GM18858 (cell line): ENCODE measurements around the gene NSUN3.

Experiments
- ATAC-seq: cut with Tn5 transposase; IDR thresholded peaks from one replicate; pipeline ENCODE4 v1.9.1; 2021; ENCODE audit not compliant: unreplicated experiment

Gene NSUN3

DNA sequence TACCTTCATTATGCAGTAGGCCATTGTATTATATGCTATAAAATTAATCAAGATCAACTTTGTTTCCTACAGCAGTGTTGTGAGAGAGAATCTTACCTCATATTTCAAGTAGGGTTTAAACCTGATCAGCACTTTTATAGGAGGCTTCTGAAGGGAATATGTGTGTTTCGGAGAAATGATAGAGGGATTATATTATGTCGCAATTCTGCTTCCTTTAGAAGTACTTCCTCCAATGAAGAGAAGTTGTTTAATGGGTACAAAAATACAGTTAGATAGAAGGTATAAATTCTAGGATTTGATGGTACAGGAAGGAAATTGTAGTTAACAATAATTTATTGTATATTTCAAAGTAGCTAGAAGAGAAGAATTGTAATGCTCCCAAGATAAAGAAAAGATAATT is 54.9 kb downstream of the NSUN3 start:
- no peak for ATAC-seq

DNA sequence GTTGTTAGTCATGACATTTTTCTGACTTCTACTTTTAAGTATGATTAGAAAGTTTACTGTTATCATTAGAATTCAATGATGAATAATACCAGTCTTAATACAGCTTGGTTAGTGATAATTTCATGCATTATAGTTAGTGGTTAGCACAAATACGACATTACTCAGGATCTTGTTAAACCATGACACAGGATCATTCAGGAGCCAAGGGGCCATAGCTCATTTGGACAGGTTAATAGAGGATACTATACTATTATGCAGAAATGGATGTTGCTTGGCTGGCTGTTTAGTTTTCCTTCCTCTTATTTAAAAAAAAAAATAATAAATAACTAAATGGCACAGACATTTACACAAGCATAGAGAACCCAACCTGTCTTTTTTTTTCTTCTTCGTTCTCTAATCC is 55.5 kb downstream of the NSUN3 start:
- no peak for ATAC-seq

DNA sequence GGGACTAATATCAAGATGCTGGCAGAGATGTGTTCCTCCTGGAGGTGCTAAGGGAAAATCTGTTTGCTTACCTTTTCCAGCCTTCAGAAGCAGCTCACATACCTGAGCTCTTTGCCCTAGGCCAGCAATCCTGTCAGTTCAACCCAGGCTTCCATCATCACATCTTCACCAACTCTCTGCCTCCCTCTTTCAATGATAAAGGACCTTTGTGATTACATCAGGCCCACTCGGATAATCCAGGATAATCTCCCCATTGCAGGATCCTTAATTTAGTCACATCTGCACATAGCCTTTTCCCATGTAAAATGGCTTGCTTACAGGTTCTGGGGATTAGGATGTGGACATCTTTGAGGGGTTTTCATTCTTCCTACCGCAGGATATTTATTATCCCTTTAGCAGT is 58.3 kb downstream of the NSUN3 start:
- no peak for ATAC-seq

DNA sequence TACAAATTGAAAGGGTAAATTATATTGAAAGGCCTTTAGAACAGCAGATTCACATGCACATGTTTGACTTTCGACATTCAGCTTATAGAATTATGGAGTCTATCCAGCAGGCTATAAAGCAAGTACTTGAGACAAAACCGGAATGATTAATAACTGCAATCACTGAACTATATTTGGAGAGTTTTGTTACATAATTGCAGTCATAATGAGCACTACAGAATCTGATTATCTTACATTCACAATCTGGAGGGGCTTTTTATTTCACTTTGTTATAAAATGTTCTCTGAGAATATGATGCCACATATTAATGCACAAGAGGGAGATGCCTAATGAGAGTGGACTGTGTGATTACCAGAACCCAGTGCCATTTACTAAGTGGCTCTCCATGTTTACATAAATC is 64.3 kb downstream of the NSUN3 start:
- ATAC-seq: no peak

DNA sequence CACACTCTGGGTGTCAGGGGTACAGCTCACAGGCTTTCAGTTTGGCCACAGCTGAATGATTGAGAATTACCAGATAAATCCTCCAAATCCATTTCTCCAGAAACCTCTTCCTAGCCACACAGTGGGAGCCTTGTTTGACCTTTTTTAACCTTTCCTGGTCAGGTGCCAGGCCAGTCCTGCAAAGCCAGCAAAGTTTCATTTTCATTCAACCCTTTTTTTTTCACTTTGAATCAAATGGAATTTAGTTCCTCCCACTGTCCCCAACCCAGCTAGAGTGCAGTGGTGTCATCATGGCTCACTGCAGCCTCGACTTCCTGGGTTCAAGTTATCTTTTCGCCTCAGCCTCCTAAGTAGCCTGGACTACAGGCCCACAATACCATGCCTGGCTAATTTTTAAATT is 67.8 kb downstream of the NSUN3 start:
- ATAC-seq: peak; percentile 49

DNA sequence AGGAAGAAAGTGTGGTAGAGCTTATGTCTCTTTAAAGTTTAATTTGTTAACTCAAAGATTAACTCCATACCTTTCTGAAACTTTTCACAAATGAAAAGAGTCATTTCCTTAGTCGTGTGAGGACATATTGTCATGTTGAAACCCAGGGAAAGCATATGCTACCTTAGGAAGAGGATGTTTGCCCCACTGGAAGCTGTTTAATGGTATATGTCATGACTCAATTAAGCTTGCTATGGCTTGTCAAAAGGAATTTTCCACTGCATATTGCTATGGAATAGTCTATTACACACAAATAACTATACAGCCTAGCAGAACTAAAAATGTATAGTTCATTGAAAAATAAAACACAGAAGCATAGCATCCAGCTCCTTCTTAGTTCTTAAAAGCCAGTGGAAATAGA is 69.9 kb downstream of the NSUN3 start:
- no peak for ATAC-seq

DNA sequence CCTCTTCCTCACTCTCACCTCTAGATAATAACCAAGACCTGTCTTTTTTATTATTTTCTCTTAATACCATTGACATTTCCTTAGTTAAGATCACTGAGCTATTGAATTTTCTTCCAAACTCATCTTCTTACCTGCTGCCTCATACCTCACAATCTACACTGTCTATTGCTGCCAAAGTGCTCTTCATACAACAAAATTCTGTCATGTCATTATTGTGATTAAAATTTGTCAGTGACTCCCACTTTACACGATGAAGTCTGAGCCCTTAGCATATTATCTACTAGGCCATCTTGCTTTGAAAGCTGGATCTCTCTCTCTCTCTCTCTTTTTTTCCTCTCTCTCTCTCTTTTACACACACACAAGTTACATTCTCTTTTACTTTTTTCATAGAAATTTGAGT is 73.3 kb downstream of the NSUN3 start:
- ATAC-seq: no peak

DNA sequence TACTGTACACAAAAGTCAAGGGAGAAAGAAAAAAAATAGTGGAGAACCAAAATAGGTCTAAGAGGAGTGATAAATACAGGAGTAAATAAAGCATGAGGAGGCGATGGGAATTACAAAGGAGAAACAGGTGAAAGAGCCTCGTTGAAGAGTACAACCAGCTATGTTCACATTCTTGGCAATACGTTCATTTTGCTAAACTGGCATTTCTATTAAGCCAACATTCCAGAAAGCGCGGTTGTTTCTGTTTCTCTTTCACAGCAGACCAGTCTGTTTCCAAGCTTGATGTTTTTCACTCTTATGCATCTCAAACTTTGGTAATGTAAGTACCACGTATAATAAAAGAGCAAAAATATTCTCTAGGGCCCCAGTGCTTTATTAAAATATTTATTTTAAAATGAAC is 74.5 kb downstream of the NSUN3 start:
- no peak for ATAC-seq

DNA sequence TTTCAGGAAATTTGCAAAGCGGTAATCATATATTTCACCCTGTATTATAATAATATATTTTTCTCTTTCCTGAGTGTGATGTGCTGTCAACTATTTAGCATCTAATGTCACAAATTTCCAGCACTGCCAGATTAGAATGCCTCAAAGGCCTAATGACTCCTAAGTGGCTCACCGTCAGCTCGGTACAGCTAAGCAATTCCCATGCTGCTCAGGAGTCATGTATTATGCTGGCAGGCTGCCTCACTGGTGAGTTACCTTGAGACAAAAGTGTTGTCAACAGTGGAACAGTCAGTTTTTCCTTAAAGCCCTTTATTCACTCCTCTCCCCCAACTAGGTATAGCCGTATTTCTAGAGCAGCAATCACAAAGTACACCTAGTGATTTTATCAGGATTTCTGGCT is 83.6 kb downstream of the NSUN3 start:
- ATAC-seq: no peak

DNA sequence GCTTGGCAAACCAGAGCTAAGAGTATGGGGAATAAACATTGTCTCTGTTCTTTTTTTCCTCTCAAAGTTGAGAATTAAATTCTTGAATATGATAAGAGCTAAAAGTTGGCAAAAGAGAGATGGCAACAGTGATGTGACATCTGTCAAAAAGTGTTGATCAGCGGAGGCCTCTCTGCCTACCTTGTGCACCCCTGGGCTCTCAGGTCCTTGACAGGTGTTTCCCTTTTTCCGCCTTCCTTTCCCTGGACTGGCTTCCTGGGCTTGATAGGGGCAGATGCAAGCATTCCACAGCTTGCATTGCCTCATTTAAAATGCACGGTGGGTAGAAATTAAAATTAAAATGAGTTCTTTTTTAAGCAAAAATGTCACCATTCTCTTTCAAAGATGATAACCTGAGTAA is 84.2 kb downstream of the NSUN3 start:
- no peak for ATAC-seq

DNA sequence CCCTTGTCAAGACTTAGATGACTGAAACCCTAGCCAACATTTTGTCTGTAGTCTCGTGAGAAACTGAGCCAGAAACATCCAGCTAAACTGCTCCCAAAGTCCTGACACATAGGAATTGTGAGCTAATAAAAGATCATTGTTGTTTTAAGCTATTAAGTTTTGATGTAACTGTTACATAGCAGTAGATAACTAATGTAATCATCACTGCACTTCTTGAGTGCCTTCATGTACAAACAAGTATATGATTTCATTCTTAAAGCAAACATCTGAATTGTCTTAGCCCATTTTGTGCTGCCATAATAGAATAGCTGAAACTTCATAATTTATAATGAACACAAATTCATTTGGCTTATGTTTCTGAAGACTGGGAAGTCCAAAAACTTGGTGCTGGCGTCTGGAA is 87.3 kb downstream of the NSUN3 start:
- ATAC-seq: no peak

DNA sequence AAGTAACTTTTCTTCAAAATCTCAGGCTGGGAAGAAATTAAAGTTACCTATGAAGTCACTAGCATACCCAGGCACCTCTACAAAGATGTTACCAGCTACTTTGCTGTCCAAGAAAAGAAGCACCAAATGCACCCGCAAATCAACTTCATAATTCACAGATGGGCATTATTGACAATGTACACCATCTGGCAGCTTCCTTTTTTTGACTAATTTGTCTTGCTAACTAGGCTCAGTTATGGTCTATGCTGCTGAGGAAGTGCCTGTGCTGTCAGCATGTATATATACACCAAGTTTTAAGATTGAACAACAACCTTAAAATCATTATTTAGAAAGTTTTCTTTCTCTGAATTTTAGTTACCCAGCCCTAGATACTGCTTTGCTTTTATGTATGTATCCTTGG is 93.8 kb downstream of the NSUN3 start:
- no peak for ATAC-seq

DNA sequence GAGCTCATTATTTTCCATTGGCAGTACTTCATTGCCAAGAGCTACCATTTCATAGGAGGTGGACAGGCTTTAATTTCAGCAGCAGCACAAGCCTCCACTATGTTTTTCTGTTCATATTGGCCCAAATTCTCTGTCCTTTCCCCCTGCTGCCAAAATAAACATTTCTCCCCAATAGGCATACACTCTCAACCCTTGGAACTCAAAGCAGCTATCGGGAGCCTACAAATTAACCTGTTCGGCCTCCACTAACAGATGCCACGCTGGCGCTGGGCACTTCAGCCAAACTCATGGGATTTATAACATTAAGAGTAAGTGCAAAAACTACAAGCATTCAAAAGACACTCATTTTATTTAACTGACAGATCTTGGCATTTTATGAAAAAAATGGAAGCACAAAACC is 95.7 kb downstream of the NSUN3 start:
- ATAC-seq: no peak

DNA sequence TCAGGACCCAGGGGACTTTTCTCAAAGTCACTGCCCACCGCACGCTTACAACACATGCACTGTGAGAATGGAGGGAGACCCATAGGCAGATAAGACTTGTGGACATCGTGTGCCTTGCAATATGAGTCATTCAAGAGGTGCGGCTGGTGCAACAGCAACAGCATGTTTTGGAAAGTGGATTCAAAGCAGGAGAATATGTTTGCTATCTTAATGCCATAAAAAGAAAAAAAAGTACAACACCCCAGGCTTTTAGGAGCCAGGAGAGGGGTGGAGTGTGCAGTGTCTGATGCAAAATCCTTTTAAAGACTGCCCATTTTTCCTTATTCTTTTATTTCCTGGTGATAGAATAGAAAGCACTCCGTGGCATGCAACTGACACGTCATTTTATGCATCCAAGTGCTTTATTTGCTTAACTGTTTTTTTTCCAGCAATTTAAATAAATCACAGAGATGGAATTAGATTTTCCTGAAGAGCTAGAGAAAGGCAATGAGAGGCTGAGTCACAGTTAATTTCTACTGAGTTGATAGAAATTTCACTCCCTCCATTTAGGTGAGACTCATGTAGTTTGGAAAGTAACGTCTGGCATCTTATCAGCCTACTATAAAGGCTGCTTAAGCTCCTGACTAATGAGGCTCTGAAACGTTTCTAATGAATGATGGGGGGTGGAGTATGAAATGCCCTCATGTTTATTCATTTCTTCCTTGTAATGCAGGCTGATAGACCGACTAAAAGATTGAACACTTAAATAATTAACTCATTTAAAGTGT is 96.4 kb downstream of the NSUN3 start:
- no peak for ATAC-seq

DNA sequence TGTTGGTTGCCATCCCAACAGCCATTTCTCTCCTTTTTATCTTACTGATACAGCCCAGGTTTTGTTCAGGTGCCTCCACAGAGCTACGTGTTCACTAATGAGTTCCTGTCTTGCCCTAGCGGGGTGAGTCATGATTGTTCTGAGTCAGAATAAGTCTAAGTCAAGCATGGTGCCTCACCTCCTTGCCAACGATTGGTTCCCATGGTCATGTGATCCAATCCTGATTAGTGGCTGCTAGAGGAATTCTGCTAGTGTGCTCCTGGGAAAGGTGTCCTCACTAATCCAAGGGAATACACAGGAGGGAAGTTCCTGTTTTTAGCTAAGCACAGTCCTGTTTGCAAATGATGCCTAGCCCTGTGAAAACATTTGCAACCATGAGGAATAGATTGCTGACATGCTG is 99.8 kb downstream of the NSUN3 start:
- peak; percentile 88 for ATAC-seq

DNA sequence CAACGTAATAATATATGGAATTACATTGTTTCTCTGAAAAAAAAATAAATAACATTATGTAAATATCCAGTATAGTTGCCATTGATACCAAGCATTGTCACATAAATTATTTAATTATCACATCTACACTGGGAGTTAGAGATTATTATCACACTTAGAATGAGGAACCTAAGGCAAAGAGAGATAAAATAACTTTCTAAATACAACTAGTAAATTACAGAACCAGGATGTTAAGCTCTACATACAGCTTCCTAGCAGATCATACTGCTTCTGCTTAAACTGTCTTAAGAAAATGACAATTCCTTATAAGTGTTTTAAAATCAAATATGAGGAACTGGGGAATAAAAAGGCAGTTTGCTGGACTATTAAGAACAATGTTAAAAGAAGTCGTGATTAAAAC is 104.5 kb downstream of the NSUN3 start:
- ATAC-seq: no peak

DNA sequence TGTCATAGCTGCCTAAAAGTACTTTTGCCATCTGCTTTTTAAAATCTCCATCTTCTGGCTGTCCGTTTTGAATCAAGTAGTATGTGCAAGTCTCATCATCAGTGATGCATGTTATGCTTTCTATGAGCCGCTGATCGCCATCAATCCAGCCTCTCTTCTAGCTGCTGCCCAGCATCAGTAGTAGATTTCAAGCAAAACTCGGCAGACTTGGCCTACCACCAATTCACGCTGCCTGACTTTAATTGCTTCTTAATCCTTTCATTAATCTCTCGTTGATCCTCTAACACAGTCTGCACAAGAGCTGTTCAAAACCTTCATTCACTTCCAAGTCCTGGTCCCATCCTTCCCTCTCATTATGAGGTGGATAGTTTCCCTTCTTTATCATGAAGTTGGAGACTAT is 104.9 kb downstream of the NSUN3 start:
- no peak for ATAC-seq

DNA sequence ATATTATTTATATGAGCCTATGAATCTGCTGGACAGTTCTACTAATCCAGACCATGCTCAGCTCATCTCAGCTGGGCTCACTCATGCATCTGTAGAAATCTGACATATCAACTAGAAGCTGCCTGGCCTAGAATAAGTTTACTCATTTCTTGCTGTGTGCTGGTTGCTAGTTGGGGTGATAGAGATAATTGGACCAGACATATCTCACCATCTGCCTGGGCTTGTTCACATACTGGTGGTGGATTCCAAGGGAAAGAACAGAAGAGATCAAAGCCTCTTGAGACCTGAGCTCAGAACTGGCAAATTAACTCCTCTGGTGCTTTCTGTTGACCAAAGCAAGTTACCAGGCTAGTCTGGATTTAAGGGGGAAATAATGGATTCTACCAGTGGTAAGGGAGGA is 109.1 kb downstream of the NSUN3 start:
- ATAC-seq: no peak

DNA sequence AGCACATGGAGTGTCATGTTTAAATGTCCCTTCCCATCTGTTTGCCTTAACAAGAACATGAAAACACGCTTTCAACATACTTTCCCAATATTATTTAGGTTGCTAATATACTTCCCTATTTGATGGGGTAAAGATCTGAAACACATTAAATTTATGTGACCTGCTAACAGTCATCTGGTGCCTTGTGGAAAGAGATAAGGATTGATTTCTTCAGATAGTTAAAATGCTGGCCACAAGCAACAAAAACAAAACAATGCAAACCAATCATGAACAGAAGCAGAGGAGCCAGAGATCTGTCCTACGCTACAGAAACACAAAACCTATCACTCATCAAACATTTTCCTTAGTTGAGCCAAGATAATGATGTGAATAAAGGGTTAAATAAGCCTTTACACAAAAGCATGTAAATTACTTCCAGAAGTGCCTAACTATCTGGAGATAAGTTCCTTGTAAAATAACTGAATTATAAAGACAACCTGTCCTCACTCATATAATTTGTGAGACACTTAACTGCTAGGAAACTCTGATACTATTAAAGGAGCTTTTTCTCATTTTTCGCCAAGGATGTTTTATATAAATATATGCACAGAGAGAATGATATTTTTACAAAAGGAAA is 109.9 kb downstream of the NSUN3 start:
- ATAC-seq: no peak

DNA sequence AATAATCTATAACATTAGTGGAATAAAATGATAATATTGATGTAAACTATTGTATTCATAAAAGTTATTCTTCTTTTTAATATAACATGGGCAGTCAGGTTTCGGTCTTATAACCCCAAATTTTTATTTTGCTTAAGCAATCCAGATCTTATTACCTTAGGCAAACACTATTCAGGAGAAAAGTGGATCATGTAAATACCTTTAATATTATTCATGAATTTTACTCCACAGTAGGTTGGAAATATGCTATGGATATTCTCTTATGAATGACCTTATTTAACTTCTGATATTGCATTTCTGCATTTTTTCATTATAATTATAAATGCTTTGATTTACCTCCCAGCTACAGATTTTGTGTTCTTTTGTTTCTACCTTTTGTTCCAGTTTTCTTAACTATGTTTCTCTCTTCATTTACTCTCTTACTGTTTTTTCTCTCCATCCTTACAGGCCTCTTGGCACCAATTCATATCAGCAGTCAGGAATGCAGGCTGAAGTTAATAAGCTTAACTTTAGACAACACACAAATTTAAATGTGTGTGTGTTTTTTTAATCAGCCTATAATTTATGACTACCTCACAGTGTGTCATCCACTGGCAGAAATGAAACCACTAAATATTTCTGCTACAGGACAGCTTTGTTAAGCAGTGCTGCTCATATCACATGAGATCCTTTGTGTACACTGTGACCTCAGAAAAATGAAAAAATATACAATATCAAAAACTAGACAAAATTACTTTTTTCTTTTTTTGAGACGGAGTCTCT is 111.0 kb downstream of the NSUN3 start:
- ATAC-seq: no peak

DNA sequence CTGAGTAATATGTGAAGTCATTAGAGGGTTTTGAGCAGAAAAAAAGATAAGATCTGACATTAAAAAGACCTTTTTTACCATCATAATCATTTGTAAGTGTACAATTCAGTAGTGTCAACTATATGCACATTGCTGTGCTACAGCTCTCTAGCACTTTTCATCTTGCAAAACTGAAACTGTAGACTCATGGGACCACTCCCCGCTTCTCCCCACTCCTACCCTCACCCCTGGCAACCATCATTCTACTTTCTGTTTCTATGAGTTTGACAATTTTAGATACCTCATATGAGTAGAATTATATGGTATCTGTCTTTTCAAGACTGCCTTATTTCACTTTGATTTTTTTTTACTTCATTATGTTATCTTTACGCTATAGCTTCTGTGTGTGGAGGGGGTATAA is 112.8 kb downstream of the NSUN3 start:
- no peak for ATAC-seq

DNA sequence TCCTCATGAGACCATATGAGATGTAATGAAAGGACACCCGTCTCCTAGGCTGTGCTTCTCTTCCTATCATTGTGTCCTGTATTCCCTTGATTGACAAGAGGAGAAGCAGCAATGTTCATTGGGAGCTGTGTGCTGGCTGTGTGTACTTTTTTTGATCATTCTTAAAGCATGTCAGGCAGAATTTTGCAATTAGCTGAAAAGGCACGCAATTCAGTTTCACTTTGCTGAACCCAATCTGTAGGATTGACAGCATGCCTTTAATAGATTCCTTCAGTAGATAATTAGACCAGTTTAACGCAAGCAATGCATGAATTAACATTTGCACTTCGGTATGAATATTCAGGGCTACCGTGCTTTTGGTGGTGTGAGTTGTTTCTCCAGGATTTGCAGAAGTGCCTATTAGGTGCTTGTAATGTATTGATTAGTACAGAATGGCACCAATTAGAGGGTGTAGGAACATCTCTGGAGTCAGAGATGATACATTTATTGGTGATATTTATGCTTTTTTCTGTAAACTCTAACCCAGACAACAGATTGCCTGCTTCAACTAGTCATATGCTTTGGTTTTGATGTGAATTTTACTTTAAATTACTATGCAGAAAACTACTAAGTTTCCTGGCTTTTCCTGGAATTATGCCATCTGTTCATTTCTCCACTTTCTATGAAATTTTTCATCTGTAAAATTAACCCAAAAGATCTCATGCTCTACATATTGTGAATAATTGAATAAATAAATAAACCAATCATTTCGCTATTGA is 114.3 kb downstream of the NSUN3 start:
- no peak for ATAC-seq
